ENCODE results near the gene ASAP2.

ASAP2 gene

DNA sequence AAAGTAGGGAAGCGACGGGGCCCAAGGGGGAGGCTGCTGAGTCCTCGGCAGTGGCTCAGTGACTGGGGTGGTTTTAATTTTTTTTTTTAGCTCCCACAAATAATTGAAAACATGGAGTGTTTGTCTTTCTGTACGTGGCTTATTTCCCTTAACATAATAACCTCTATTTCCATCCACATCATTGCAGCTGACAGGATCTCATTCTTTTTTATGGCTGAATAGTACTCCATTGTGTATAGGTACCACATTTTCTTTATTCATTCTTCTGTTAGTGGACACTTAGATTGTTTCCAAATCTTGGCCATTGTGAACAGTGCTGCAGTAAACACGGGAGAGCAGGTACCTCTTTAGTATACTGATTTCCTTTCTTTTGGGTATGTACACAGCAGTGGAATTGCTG is 65.1 kb downstream of the ASAP2 start:
- Histone ChIP-seq H4K20me1 (ENCODE audit: insufficient read depth, low read length) (peaks cover 19% of the 10 kb centered on the region; the same call in 1 of the 2 replicates), H3K27me3 (ENCODE audit: insufficient read depth, low read length, poor library complexity) (no peaks in the 10 kb centered on the region), H3K79me2 (ENCODE audit: insufficient read depth, low read length) (peaks cover 12% of the 10 kb centered on the region; the same call in 1 of the 2 replicates), H3K9me3 (ENCODE audit: insufficient read depth, low read length, severe bottlenecking) (no peaks in the 10 kb centered on the region), H3K4me3 (ENCODE audit: low read depth in 1 of 2, low read length in 2 of 2) (no peak overlapping the region), H3K27ac (ENCODE audit: low read length) (no peak overlapping the region), H3K9ac (ENCODE audit: low read depth, low read length) (no peak overlapping the region), H3K4me1 (ENCODE audit: insufficient read depth, low read length) (no peaks in the 10 kb centered on the region), H3K4me2 (ENCODE audit: insufficient read depth, low read length) (no peak overlapping the region), H3K36me3 (ENCODE audit: insufficient read depth, low read length) (no peaks in the 10 kb centered on the region), H2AFZ (ENCODE audit: low read depth, low read length) (no peak overlapping the region)
- no peak for TF ChIP-seq EZH2 (IDR thresholded peaks at IDR 0.05; ENCODE audit: borderline replicate concordance, low read depth, low read length, severe bottlenecking)
- TF ChIP-seq, protein P1, sequence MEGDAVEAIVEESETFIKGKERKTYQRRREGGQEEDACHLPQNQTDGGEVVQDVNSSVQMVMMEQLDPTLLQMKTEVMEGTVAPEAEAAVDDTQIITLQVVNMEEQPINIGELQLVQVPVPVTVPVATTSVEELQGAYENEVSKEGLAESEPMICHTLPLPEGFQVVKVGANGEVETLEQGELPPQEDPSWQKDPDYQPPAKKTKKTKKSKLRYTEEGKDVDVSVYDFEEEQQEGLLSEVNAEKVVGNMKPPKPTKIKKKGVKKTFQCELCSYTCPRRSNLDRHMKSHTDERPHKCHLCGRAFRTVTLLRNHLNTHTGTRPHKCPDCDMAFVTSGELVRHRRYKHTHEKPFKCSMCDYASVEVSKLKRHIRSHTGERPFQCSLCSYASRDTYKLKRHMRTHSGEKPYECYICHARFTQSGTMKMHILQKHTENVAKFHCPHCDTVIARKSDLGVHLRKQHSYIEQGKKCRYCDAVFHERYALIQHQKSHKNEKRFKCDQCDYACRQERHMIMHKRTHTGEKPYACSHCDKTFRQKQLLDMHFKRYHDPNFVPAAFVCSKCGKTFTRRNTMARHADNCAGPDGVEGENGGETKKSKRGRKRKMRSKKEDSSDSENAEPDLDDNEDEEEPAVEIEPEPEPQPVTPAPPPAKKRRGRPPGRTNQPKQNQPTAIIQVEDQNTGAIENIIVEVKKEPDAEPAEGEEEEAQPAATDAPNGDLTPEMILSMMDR (IDR thresholded peaks at IDR 0.05; ENCODE audit: borderline replicate concordance, extremely low read depth, low read length, poor library complexity, severe bottlenecking), result no peak
- no peak for DNase-seq
- ATAC-seq (ENCODE audit: insufficient read depth, low read depth), result no peak

DNA sequence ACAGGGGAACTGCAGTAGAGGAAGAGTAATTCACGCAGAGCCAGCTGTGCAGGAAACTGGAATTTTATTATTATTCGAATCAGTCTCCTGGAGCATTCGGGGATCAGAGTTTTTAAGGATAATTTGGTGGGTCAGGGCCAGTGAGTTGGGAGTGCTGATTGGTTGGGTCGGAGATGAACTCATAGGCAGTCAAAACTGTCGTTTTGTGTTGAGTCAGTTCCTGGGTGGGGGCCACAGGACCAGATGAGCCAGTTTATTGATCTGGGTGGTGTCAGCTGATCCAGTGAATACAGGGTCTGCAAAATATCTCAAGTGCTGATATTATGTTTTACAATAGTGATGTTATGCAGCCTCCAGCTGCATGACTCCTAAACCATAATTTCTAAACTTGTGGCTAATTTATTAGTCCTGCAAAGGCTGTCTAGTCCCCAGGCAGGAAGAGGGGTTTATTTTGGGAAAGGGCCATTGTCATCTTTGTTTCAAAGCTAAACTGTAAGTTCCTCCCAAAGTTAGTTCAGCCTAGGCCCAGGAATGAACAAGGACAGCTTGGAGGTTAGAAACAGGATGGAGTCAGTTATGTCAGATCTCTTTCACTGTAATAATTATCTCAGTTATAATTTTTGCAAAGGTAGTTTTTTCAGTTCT is 67.0 kb downstream of the ASAP2 start:
- Histone ChIP-seq H3K4me1 (ENCODE audit: insufficient read depth, low read length) (no peaks in the 10 kb centered on the region), H3K4me3 (ENCODE audit: low read depth in 1 of 2, low read length in 2 of 2) (no peak overlapping the region), H4K20me1 (ENCODE audit: insufficient read depth, low read length) (peaks cover 16% of the 10 kb centered on the region; the same call in 1 of the 2 replicates), H3K79me2 (ENCODE audit: insufficient read depth, low read length) (peaks cover 14% of the 10 kb centered on the region; the same call in 1 of the 2 replicates), H3K27me3 (ENCODE audit: insufficient read depth, low read length, poor library complexity) (no peaks in the 10 kb centered on the region), H3K4me2 (ENCODE audit: insufficient read depth, low read length) (no peak overlapping the region), H2AFZ (ENCODE audit: low read depth, low read length) (no peak overlapping the region), H3K9ac (ENCODE audit: low read depth, low read length) (no peak overlapping the region), H3K36me3 (ENCODE audit: insufficient read depth, low read length) (no peaks in the 10 kb centered on the region), H3K27ac (ENCODE audit: low read length) (no peak overlapping the region), H3K9me3 (ENCODE audit: insufficient read depth, low read length, severe bottlenecking) (no peaks in the 10 kb centered on the region)
- ATAC-seq (ENCODE audit: insufficient read depth, low read depth) (no peak), DNase-seq (no peak)
- TF ChIP-seq, protein P1 (IDR thresholded peaks at IDR 0.05; ENCODE audit: borderline replicate concordance, extremely low read depth, low read length, poor library complexity, severe bottlenecking), result no peak
- TF ChIP-seq EZH2 (IDR thresholded peaks at IDR 0.05; ENCODE audit: borderline replicate concordance, low read depth, low read length, severe bottlenecking), result no peak

DNA sequence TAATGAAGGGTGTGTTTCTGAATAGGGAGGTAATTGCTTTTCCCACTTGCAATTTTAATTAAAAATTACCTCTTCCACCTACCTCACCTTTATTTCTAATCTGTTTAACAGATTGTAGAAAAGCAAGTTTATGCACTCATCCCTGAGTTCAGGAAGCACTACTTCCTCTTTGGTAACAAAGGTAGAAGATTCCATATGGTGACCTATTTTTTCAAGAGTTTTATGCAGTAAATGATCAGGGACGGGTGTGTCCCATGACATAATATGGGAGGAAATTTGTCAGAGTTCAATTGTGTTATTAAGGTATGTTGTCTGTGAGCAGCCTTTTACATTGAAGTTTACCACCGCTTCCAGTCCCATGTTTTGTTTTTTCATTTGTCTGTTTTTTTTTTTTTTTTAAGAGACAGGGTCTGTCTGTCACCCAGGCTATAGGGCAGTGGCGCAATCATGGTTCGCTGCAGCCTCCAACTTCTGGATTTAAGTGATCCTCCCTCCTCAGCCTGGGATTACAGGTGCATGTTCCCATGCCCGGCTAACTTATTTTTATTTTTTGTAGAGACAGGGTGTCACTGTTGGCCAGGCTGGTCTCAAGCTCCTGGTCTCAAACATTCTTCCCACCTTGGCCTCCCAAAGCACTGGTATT is 68.2 kb downstream of the ASAP2 start:
- no peak for TF ChIP-seq EZH2 (IDR thresholded peaks at IDR 0.05; ENCODE audit: borderline replicate concordance, low read depth, low read length, severe bottlenecking)
- TF ChIP-seq, protein P1 (IDR thresholded peaks at IDR 0.05; ENCODE audit: borderline replicate concordance, extremely low read depth, low read length, poor library complexity, severe bottlenecking), result no peak
- Histone ChIP-seq H3K9me3 (ENCODE audit: insufficient read depth, low read length, severe bottlenecking) (no peaks in the 10 kb centered on the region), H3K27ac (ENCODE audit: low read length) (no peak overlapping the region), H3K79me2 (ENCODE audit: insufficient read depth, low read length) (peaks cover 12% of the 10 kb centered on the region; the same call in 1 of the 2 replicates), H2AFZ (ENCODE audit: low read depth, low read length) (no peak overlapping the region), H3K4me2 (ENCODE audit: insufficient read depth, low read length) (no peak overlapping the region), H4K20me1 (ENCODE audit: insufficient read depth, low read length) (peaks cover 6% of the 10 kb centered on the region; the same call in 1 of the 2 replicates), H3K9ac (ENCODE audit: low read depth, low read length) (no peak overlapping the region), H3K4me1 (ENCODE audit: insufficient read depth, low read length) (no peaks in the 10 kb centered on the region), H3K36me3 (ENCODE audit: insufficient read depth, low read length) (0 out of 2 replicates have a peak, but pooled peaks cover 4% of the 10 kb centered on the region), H3K4me3 (ENCODE audit: low read depth in 1 of 2, low read length in 2 of 2) (no peak overlapping the region), H3K27me3 (ENCODE audit: insufficient read depth, low read length, poor library complexity) (no peaks in the 10 kb centered on the region)
- ATAC-seq (ENCODE audit: insufficient read depth, low read depth) (no peak), DNase-seq (no peak)
